Activated CD4-positive, alpha-beta memory T cell treated with anti-CD3 and anti-CD28 coated beads for 36 hours (primary cell): ENCODE data around the gene RPIA. TPM values are rescaled to one million over a fixed set of nuclear protein-coding genes. Genes with fewer than 3 reads are reported as not detected.
A peak's percentile ranks its signal among the peaks of the same experiment; 100 is the strongest.
"Not testable (repeated sequence)": the region's sequence is repeated elsewhere in the genome, so short reads cannot be mapped to it uniquely, and the experiment has no call there.

Experiments used
- CTCF ChIA-PET: fragments of 350-600 bp; sonication (Branson Sonifier 250); formaldehyde crosslinking; loops from one replicate; lab custom pipeline; 2021; ENCODE audit warnings: antibody characterized with exemption, inconsistent platforms; lab: Charles Lee
- POLR2A ChIA-PET: fragments of 350-600 bp; sonication (Branson Sonifier 250); formaldehyde crosslinking; loops from one replicate; lab custom pipeline; 2021; ENCODE audit warnings: antibody characterized with exemption; lab: Charles Lee
- DNase-seq: peaks from one replicate; pipeline ENCODE4 v3.0.0-alpha.2; 2020
- H3K27ac Mint-ChIP-seq: one replicate; pipeline ENCODE4 v1.8.0; 2021; ENCODE audit warnings: mixed read lengths
- H3K27me3 Mint-ChIP-seq: one replicate; pipeline ENCODE4 v1.8.0; 2021; ENCODE audit warnings: mixed read lengths
- H3K36me3 Mint-ChIP-seq: one replicate; pipeline ENCODE4 v1.8.0; 2021; ENCODE audit warnings: mixed read lengths
- H3K4me1 Mint-ChIP-seq: one replicate; pipeline ENCODE4 v1.8.0; 2021; ENCODE audit warnings: low read depth, mixed read lengths
- H3K4me3 Mint-ChIP-seq: one replicate; pipeline ENCODE4 v1.8.0; 2021; ENCODE audit warnings: mild to moderate bottlenecking, mixed read lengths
- H3K9me3 Mint-ChIP-seq: one replicate; pipeline ENCODE4 v1.8.0; 2021; ENCODE audit warnings: mixed read lengths
- intact Hi-C: fragments of 100-400 bp; cut with micrococcal nuclease; formaldehyde crosslinking; loops from one replicate; pipeline ENCODE4 v1.15.1; 2023
- total RNA-seq, 2 experiments: library from RNA; stranded (reverse); gene quantifications; one replicate each; pipeline ENCODE4 v1.2.3, GENCODE V29; 2021

Gene RPIA
- total RNA-seq, 2 experiments from 2014 or later, result 50.7 to 52.7 TPM

GRCh38 chr2:88760819-88761598, 69.5 kb downstream of the RPIA start:
- intact Hi-C loops, result no loop called here
- CTCF ChIA-PET, result no interaction called here
- POLR2A ChIA-PET, result no interaction called here

GRCh38 chr2:88764141-88764849, 72.8 kb downstream of the RPIA start:
- no peak overlapping the region for H3K27ac Mint-ChIP-seq
- H3K36me3 Mint-ChIP-seq, result peaks cover 1% of the 10 kb centered on the region
- H3K27me3 Mint-ChIP-seq, result peaks cover 15% of the 10 kb centered on the region
- H3K4me3 Mint-ChIP-seq, result no peak overlapping the region
- ChIA-PET POLR2A (no interaction called here), CTCF (no interaction called here)
- H3K9me3 Mint-ChIP-seq, result peaks cover 10% of the 10 kb centered on the region
- H3K4me1 Mint-ChIP-seq, result peaks cover 4% of the 10 kb centered on the region
- intact Hi-C loops, result no loop called here
- DNase-seq, result no peak

More at GRCh38 chr2:88760819-88761598, 69.5 kb downstream of the RPIA start:
- Mint-ChIP-seq H3K9me3 (peaks cover 30% of the 10 kb centered on the region), H3K4me3 (no peak overlapping the region), H3K27ac (no peak overlapping the region), H3K4me1 (peaks cover 4% of the 10 kb centered on the region), H3K36me3 (peaks cover 26% of the 10 kb centered on the region), H3K27me3 (peaks cover 13% of the 10 kb centered on the region)
- DNase-seq, result no peak

- POLR2A ChIA-PET, result no interaction called here
- intact Hi-C loops, result no loop called here
- H3K36me3 Mint-ChIP-seq, result no peaks in the 10 kb centered on the region
Measured at GRCh38 chr2:88764850-88765153, 73.3 kb downstream of the RPIA start.

GRCh38 chr2:88765154-88765888, 73.8 kb downstream of the RPIA start:
- CTCF ChIA-PET, result no interaction called here
- H3K9me3 Mint-ChIP-seq, result peaks cover 6% of the 10 kb centered on the region
- intact Hi-C loops, result no loop called here

More at GRCh38 chr2:88764850-88765153, 73.3 kb downstream of the RPIA start:
- Mint-ChIP-seq H3K27ac (no peak overlapping the region), H3K27me3 (peaks cover 15% of the 10 kb centered on the region), H3K9me3 (peaks cover 9% of the 10 kb centered on the region), H3K4me3 (no peak overlapping the region), H3K4me1 (peaks cover 4% of the 10 kb centered on the region)
- CTCF ChIA-PET, result no interaction called here
- DNase-seq, result no peak

GRCh38 chr2:88765889-88766481, 74.5 kb downstream of the RPIA start:
- H3K27ac Mint-ChIP-seq, H3K36me3 Mint-ChIP-seq, H3K4me1 Mint-ChIP-seq, H3K9me3 Mint-ChIP-seq, CTCF ChIA-PET, POLR2A ChIA-PET, DNase-seq, intact Hi-C loops: not testable (repeated sequence)
- Mint-ChIP-seq H3K27me3 (peaks cover 19% of the 10 kb centered on the region), H3K4me3 (peak overlapping the region; percentile 72)

More at GRCh38 chr2:88765154-88765888, 73.8 kb downstream of the RPIA start:
- peak overlapping the region; percentile 72 for H3K4me3 Mint-ChIP-seq
- DNase-seq, result peak; percentile 62
- POLR2A ChIA-PET, result no interaction called here
- H3K36me3 Mint-ChIP-seq, result no peaks in the 10 kb centered on the region
- no peak overlapping the region for H3K27ac Mint-ChIP-seq
- H3K4me1 Mint-ChIP-seq, result peaks cover 4% of the 10 kb centered on the region
- peaks cover 18% of the 10 kb centered on the region for H3K27me3 Mint-ChIP-seq

- ChIA-PET POLR2A (no interaction called here), CTCF (no interaction called here)
- no peak overlapping the region for H3K27ac Mint-ChIP-seq
- intact Hi-C loops, result no loop called here
- no peak for DNase-seq
- H3K9me3 Mint-ChIP-seq, result peaks cover 6% of the 10 kb centered on the region
- H3K4me1 Mint-ChIP-seq, result peaks cover 4% of the 10 kb centered on the region
- H3K36me3 Mint-ChIP-seq, result no peaks in the 10 kb centered on the region
- H3K4me3 Mint-ChIP-seq, result no peak overlapping the region
- peaks cover 11% of the 10 kb centered on the region for H3K27me3 Mint-ChIP-seq
Measured at GRCh38 chr2:88770016-88770415, 78.5 kb downstream of the RPIA start.

- H3K9me3 Mint-ChIP-seq, result peaks cover 12% of the 10 kb centered on the region
- POLR2A ChIA-PET, H3K4me3 Mint-ChIP-seq: not testable (repeated sequence)
Measured at GRCh38 chr2:88773233-88774028, 82.0 kb downstream of the RPIA start.

GRCh38 chr2:88789213-88789612, 97.7 kb downstream of the RPIA start:
- H3K4me1 Mint-ChIP-seq, H3K4me3 Mint-ChIP-seq, H3K27me3 Mint-ChIP-seq, H3K36me3 Mint-ChIP-seq, POLR2A ChIA-PET, DNase-seq, H3K27ac Mint-ChIP-seq, H3K9me3 Mint-ChIP-seq, intact Hi-C loops, CTCF ChIA-PET: not testable (repeated sequence)

More at GRCh38 chr2:88773233-88774028, 82.0 kb downstream of the RPIA start:
- H3K27me3 Mint-ChIP-seq, result peaks cover 13% of the 10 kb centered on the region
- H3K36me3 Mint-ChIP-seq, H3K27ac Mint-ChIP-seq, DNase-seq, intact Hi-C loops, CTCF ChIA-PET, H3K4me1 Mint-ChIP-seq: not testable (repeated sequence)

GRCh38 chr2:88795932-88796331, 104.5 kb downstream of the RPIA start:
- H3K36me3 Mint-ChIP-seq, H3K27ac Mint-ChIP-seq, DNase-seq, H3K4me1 Mint-ChIP-seq, H3K9me3 Mint-ChIP-seq, H3K27me3 Mint-ChIP-seq, CTCF ChIA-PET, intact Hi-C loops, H3K4me3 Mint-ChIP-seq, POLR2A ChIA-PET: not testable (repeated sequence)

- POLR2A ChIA-PET, H3K9me3 Mint-ChIP-seq, H3K36me3 Mint-ChIP-seq, H3K27me3 Mint-ChIP-seq, intact Hi-C loops, CTCF ChIA-PET, H3K4me3 Mint-ChIP-seq, H3K27ac Mint-ChIP-seq, H3K4me1 Mint-ChIP-seq, DNase-seq: not testable (repeated sequence)
Measured at GRCh38 chr2:88796523-88796922, 105.0 kb downstream of the RPIA start.

GRCh38 chr2:88797164-88797563, 105.7 kb downstream of the RPIA start:
- H3K36me3 Mint-ChIP-seq, H3K27ac Mint-ChIP-seq, H3K4me1 Mint-ChIP-seq, intact Hi-C loops, POLR2A ChIA-PET, H3K27me3 Mint-ChIP-seq, CTCF ChIA-PET, H3K4me3 Mint-ChIP-seq, DNase-seq, H3K9me3 Mint-ChIP-seq: not testable (repeated sequence)
